ENCODE data around the gene KIAA1958. TPM values are rescaled to one million over a fixed set of nuclear protein-coding genes. Genes with fewer than 3 reads are reported as not detected.

The KIAA1958 gene
- total RNA-seq, 1 experiment from 2014 or later = 6.6 TPM

DNA sequence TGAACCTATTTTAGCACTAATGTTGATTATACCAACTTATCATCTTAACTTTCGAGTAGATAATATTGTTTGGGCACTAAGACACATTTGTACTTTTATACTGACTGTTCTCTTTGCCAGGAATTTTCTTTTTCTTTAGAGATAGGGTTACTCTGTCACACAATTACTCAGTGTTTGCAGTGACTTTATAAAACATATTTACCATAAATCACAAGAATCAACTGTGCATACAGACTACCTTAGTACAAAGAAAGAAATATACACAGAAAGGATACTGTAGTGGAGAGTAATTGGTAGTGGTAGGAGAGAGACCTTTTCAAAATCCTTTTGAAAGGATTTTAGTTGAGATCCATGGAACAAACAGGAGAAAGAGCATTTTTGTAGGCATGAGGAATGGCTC, 40.3 kb downstream of the KIAA1958 start:
- no peak for DNase-seq (ENCODE audit: extremely low read depth, low read depth)

GRCh38 chr9:112527959-112528358, 41.3 kb downstream of the KIAA1958 start:
- DNase-seq (ENCODE audit: extremely low read depth, low read depth) = no peak

DNA sequence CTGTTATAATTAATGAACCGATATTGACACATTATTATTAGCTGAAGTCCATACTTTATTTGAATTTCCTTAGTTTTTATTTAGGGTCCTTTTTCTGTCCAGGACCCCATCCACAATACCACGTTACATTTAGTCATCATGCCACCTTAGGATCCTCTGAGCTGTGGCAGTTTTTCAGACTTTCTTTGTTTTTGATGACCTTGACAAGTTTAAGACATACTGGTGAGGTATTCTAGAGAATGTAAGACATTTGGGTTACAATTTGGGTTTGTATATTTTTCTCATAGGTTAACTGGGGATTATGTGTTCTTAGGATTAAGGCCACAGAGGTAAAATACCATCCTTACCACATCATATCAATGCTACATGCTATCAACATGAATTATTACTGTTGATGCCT, 42.7 kb downstream of the KIAA1958 start:
- DNase-seq (ENCODE audit: extremely low read depth, low read depth) = no peak

DNA sequence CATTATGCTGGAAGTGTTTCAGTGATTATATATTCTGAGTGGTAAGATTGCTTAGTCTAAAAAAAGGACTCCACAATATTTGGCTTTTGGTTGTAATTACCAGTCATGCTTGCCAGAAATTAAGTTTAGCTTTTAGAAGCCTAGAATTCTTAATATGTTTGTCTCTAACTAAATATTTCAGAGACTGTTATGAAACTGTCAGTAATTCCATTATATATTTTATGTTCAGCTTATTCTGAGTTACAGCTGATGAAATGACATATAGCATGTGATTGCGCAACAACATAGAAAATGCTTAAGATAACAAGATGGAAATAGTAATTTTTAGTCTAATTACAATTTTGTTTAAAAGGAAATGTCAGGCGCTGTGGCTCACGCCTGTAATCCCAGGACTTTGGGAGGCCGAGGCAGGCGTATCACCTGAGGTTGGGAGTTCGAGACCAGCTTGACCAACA, 44.2 kb downstream of the KIAA1958 start:
- no peak for DNase-seq (ENCODE audit: extremely low read depth, low read depth)

DNA sequence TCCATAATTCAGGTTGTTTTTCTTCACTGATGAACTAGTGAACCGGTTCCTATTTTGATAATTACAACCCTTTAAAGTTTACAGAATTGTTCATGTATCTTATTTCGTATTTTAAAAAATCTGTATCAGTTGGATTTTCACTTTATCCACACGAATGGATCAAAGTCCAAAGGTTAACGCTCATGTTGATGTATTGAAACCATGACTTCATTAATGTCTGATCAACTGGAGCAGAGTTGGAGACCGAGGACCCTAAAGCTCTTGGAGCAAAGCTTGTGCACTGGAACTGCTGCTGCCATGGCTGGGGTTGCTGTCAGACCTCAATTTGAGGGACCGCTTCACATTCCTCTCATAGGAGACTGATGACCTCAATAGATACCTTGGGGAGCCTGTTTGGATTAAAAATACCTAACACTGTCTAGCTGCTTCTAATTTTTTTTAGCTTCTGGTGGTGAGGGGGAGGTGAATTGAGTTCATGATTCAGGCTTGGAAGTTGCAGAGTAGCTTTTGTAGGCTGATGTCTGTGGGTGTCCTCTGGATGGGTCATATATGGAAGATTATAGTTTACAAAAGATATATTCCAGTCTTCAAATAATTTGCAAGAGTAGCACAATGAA, 45.1 kb downstream of the KIAA1958 start:
- no peak for DNase-seq (ENCODE audit: extremely low read depth, low read depth)

DNA sequence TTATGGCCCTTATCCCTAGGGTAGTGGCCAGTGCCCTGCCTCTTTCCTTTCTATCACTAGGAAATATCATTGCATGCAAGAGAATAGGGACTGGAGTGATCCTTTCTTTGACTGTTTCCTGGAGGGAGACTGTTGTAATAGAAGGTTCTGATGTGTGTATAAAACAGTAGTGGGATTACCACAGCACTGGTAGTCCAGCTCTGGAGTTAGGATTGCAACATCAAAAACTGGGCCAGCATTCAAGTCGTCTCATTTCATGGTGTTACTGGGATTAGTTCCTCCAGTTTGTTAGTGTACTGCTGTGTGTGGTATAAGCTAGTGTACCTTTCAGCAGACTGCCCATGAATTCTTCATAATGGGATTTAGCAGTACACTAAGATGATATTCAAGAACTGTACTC, 45.8 kb downstream of the KIAA1958 start:
- DNase-seq (ENCODE audit: extremely low read depth, low read depth) = no peak

DNA sequence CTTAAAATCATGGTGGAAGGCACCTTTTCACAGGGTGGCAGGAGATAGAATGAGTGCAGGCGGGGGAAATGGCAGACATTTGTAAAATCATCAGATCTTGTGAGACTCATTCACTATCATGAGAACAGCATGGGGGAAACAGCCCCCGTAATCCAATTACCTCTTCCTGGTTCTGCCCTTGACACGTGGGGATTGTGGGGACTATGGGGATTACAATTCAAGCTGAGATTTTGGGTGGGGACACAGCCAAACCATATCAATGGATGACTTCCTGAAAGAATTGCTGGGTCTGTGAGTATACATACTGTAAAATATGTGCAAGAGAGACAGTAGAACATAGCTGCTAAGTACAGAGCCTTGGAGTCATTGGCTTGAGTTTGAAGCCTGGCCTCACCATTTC, 47.0 kb downstream of the KIAA1958 start:
- no peak for DNase-seq (ENCODE audit: extremely low read depth, low read depth)

DNA sequence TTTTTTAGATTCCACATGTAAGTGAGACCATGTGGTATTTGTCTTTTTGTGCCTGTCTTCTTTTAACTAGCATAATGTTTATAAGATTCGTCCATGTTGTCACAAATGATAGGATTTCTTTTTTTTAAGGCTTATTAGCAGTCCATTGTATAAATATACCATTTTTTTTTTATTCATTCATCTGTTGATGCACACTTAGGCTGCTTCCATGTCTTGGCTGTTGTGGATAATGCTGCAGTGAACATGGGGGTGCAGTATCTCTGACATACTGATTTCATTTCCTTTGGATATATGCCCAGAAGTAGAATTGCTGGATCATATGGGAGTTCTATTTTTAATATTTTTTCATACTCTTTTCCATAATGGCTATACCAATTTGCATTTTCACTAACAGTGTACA, 48.7 kb downstream of the KIAA1958 start:
- no peak for DNase-seq (ENCODE audit: extremely low read depth, low read depth)

DNA sequence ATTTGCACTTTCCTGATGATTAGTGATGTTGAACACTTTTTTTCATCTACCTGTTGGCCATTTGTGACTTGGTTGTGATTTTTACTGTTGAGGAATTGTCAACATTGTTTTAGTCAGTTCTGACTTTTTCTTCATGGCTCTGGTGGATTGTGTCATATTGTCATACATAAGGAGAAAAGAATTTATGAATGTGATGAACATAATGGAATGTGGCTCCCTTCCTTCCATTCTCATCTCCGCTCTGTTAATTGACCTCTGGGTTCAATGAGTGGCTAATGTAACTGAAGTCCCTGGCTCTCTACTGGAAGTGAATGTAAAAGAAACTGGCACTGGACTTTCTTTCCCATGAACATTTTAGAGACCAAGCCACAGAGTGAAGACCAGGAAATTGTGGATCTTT, 49.2 kb downstream of the KIAA1958 start:
- DNase-seq (ENCODE audit: extremely low read depth, low read depth) = no peak

DNA sequence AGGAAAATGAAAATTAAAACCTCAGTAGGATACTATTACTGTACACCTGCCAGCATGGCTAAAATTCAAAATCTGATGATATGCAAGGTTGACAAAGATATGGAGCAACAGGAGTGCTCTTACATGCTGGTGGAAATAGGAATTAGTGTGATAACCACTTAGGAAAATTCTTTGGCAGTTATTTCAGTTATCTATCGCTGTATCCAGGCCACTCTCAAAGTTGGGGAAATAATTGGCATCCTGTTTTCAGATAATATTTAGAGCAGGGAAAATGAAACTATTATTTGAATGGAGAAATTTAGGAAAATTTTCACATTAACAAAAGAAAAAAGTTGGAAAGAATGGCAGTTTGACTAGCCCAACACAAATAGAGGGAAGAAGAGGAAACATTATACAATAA, 50.9 kb downstream of the KIAA1958 start:
- DNase-seq (ENCODE audit: extremely low read depth, low read depth) = no peak

- DNase-seq (ENCODE audit: extremely low read depth, low read depth) = no peak
Measured at GRCh38 chr9:112540800-112541199, 54.2 kb downstream of the KIAA1958 start.

DNA sequence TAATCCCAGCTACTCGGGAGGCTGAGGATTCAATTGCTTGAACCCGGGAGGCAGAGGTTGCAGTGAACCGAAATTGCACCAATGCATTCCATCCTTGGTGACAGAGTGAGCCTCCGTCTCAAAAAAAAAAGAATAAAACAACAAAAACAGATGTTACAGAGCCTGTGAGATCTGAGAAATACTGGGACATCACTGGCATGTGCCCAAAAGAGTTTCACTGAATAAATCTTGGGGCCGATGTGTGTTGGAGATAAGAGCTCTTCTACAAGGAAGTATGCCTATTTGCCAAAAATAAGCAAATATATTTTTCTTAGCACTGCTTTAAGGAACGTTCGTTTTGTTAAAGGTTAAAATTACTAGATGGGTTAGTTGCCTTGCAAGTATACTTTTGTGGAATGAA, 55.1 kb downstream of the KIAA1958 start:
- no peak for DNase-seq (ENCODE audit: extremely low read depth, low read depth)

DNA sequence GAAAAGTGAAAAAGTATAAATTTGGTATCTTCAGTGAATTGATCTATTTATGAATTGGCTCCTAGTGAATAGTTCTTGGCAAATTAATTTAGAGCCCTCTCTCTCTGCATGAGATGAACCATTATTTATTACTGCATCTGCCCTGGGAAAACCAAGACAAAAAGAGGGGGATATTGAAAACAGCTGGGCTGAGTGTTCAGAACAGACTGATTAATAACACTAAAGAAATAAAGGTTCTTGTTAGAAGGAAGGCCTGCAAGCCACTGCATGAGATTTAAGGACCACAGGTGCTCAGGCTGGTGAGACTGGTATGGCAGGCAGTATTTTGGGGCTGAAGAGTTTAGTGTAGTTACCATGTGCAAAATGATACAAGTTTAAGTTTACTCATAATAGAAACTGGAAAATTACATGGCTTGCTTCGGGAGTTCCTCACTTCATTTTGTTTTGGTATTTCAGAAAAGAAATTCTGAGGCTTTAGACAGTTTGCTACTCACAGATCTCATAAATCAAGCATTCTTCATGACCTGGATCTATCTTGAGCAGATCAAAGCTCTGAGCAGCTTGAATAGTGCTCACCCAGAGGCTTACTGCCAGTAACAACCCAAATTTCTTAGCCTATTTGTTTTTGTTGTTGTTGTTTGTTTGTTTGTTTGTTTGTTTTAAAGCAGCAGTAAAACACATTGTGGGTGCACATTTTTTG, 56.1 kb downstream of the KIAA1958 start:
- no peak for DNase-seq (ENCODE audit: extremely low read depth, low read depth)

- no peak for DNase-seq (ENCODE audit: extremely low read depth, low read depth)
Measured at GRCh38 chr9:112544477-112544876, 57.9 kb downstream of the KIAA1958 start.

DNA sequence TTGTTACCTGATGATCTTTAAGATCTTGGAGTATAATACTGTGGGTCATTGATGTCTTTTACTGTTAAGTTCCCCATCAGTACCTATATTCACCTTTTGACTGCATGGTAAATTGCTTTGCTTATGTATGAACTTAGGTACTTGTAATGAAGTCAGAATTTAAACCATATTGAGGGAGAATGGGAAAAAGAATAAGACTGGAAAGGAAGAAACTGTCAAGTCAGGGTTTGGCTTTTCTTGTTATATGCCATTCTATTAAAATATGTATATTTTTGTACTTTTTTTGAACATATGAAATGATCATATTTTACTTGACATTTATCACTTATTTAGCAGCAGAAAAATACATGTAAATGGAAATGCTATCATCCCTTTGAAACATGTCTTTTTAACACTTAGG, 58.6 kb downstream of the KIAA1958 start:
- DNase-seq (ENCODE audit: extremely low read depth, low read depth) = no peak

DNA sequence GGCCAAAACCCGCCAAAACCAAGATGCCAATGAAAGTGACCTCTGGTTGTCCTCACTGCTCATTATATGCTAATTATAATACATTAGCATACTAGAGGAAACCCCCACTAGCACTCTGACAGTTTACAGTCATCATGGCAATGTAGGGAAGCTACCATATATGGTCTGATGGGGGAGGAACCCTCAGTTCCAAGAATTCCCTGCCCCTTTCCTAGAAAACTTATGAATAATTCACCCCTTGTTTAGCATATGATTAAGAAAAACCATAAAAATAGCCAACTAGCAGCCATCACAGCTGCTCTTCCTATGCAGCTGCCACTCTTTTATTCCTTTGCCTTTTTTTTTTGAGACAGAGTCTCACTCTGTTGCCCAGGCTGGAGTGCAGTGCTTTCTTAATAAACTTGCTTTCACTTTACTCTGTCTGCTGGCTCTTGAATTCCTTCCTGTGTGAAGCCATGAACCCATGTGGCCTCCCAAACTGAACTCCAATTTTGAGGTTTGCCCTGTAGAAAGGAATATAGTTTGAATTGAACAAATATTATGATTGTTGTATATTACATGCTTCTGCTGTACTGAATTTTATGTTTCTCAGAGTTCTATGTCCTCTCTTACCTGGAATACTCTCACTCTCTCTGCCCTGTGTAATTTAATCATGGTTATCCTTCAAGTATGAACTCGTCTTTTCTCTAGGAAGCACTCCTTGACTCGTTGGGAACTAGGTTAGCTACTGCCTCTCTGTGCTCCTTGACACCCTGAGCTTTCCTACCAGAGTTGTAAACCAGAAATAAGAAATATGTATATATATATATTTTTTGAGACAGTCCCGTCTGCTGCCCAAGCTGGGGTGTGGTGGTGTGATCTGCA, 59.8 kb downstream of the KIAA1958 start:
- no peak for DNase-seq (ENCODE audit: extremely low read depth, low read depth)

DNA sequence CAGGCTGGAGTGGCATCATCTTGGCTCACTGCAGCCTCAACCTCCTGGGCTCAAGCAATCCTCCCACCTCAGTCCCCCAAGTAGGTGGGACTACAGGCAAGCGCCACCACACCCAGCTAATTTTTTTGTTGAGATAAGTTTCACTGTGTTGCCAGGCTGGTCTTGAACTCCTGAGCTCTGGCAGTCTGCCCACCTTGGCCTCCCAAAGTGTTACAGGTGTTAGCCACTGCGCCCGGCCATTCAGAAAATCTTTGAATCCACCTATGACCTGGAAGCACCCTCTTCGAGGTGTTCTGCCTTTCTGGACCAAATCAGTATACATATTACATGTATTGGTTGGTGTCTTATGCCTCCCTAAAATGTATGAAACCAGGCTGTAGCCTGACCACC, 61.4 kb downstream of the KIAA1958 start:
- DNase-seq (ENCODE audit: extremely low read depth, low read depth) = no peak

GRCh38 chr9:112548836-112549595, 62.4 kb downstream of the KIAA1958 start:
- no peak for DNase-seq (ENCODE audit: extremely low read depth, low read depth)

GRCh38 chr9:112550531-112550930, 63.9 kb downstream of the KIAA1958 start:
- DNase-seq (ENCODE audit: extremely low read depth, low read depth) = no peak

DNA sequence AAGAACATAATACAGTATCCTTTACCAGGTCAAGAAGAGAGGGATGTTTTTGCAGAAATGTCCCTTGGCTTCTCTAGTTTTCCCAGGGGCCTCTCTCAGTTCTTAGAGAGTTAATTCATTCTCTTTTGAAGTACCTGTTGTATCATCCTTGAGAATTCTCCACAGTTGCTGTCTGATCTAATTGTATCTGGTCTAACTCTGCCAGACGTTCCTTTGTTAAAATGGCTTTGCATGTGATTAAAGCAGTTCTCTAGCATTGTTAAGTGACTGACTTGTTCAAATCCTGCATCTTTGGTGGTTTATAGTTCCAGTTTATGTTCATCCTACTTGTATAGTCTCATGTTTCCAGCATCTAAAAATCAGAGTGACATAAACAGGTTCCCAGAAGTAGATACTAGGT, 65.0 kb downstream of the KIAA1958 start:
- no peak for DNase-seq (ENCODE audit: extremely low read depth, low read depth)

All from NCI-H460 (cell line).